ENCODE data around the gene PELI2.

PELI2 gene

GRCh38 chr14:56206596-56206995 is 88.4 kb downstream of the PELI2 start:
- no peak for DNase-seq (ENCODE audit: low read depth)

- DNase-seq (ENCODE audit: low read depth) = no peak
Observed at GRCh38 chr14:56207626-56208292, 89.5 kb downstream of the PELI2 start.

GRCh38 chr14:56208520-56208919 is 90.3 kb downstream of the PELI2 start:
- DNase-seq (ENCODE audit: low read depth) = no peak

GRCh38 chr14:56210571-56210970 is 92.4 kb downstream of the PELI2 start:
- DNase-seq (ENCODE audit: low read depth) = no peak

- DNase-seq (ENCODE audit: low read depth) = no peak
Observed at GRCh38 chr14:56211084-56211483, 92.9 kb downstream of the PELI2 start.

- no peak for DNase-seq (ENCODE audit: low read depth)
Observed at GRCh38 chr14:56211844-56212243, 93.6 kb downstream of the PELI2 start.

- DNase-seq (ENCODE audit: low read depth) = no peak
Observed at GRCh38 chr14:56212521-56212920, 94.3 kb downstream of the PELI2 start.

GRCh38 chr14:56213306-56213705 is 95.1 kb downstream of the PELI2 start:
- no peak for DNase-seq (ENCODE audit: low read depth)

GRCh38 chr14:56215180-56215579 is 97.0 kb downstream of the PELI2 start:
- no peak for DNase-seq (ENCODE audit: low read depth)

GRCh38 chr14:56216626-56217379 is 98.6 kb downstream of the PELI2 start:
- DNase-seq (ENCODE audit: low read depth) = no peak

- no peak for DNase-seq (ENCODE audit: low read depth)
Observed at GRCh38 chr14:56217380-56218045, 99.3 kb downstream of the PELI2 start.

GRCh38 chr14:56219666-56220413 is 101.6 kb downstream of the PELI2 start:
- no peak for DNase-seq (ENCODE audit: low read depth)

GRCh38 chr14:56221382-56222128 is 103.3 kb downstream of the PELI2 start:
- no peak for DNase-seq (ENCODE audit: low read depth)

- no peak for DNase-seq (ENCODE audit: low read depth)
Observed at GRCh38 chr14:56224229-56224628, 106.0 kb downstream of the PELI2 start.

- DNase-seq (ENCODE audit: low read depth) = no peak
Observed at GRCh38 chr14:56224691-56225681, 106.8 kb downstream of the PELI2 start.

GRCh38 chr14:56235388-56235787 is 117.2 kb downstream of the PELI2 start:
- no peak for DNase-seq (ENCODE audit: low read depth)

GRCh38 chr14:56237398-56237797 is 119.2 kb downstream of the PELI2 start:
- DNase-seq (ENCODE audit: low read depth) = no peak

- no peak for DNase-seq (ENCODE audit: low read depth)
Observed at GRCh38 chr14:56241461-56241860, 123.2 kb downstream of the PELI2 start.

GRCh38 chr14:56243110-56243509 is 124.9 kb downstream of the PELI2 start:
- no peak for DNase-seq (ENCODE audit: low read depth)

GRCh38 chr14:56244138-56244789 is 126.1 kb downstream of the PELI2 start:
- no peak for DNase-seq (ENCODE audit: low read depth)
